Activated T-cell treated with anti-CD3 and anti-CD28 coated beads, Interleukin-2, amount 50 U/mL, for 48 hours (primary cell): ENCODE data around the gene IL1A.

ENCODE experiments used
- DNase-seq, 2 experiments: peaks; one replicate each; pipeline ENCODE4 v3.0.0-alpha.2; 2020

The IL1A gene

DNA sequence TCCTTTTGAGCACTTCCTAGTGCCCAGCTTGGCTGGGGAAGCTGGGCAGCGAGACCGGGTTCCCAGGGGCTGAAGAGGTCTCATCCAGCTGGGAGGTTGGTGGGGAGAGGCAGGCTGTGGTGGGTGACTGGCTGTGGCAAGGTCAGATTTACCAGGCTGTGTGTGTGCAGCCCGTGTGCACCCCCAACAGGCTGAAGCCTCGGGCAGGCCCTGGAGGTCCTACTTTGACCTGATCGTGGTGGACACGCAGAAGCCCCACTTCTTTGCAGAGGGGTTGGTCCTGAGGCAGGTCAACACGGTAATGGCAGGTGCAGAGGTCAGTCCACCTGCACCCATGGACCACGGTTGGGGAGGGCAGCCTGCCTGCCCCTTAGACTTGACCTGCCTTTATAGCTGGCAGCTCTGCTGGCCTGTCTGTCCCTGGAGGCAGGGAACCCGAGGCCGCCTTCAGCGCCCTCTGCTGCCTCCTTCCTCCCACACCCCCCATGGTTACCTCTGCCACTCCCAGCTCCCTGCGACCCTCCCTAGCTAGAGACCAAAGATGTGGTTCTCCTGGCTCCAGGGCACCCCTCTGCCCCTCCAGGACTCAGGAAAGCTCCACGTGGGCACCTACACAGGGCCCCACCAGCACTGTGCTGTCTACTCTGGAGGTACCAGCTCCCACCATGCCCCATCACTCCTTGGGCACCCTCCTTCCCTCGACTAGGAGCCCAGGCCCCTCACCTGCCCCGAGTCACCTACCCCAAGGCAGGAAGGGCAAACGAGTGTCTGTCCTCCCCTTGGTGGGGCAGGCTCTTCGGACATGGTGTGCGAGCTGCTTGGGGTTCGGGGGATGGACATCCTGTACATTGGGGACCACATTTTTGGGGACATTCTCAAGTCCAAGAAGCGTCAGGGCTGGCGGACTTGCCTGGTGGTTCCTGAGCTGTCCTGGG, 59.4 kb downstream of the IL1A start:
- no peak for DNase-seq

GRCh38 chr2:112723995-112724394, 60.3 kb downstream of the IL1A start:
- DNase-seq = no peak
